Hematopoietic multipotent progenitor cell treated with erythropoietin and hydrocortisone succinate and interleukin-3 and kit ligand, for 15 days (in vitro differentiated cells): ENCODE results near the gene TRMT6.

Source experiments
- DNase-seq: peaks from one replicate; pipeline ENCODE4 v3.0.0-alpha.2; 2015; ENCODE audit warnings: low spot score

Gene TRMT6

GRCh38 chr20:5950271-5951031 lies at the start of gene TRMT6, which contains the start of gene MCM8:
TRMT6 (minus strand) TSS chr20:5950533; CDS start chr20:5950405, 128 bp downstream.
MCM8 (plus strand) TSS chr20:5950652; CDS start chr20:5952016, 1,364 bp downstream.
- DNase-seq = peak; percentile 94

GRCh38 chr20:5999783-6000182 lies 49.5 kb upstream of the TRMT6 start:
- DNase-seq = no peak

GRCh38 chr20:5996765-5997164 lies 46.4 kb upstream of the TRMT6 start:
- no peak for DNase-seq

GRCh38 chr20:5991623-5992441 lies 41.5 kb upstream of the TRMT6 start:
- no peak for DNase-seq

- DNase-seq = no peak
Measured at GRCh38 chr20:5990946-5991345, 40.6 kb upstream of the TRMT6 start.

GRCh38 chr20:5989539-5989938 lies 39.2 kb upstream of the TRMT6 start:
- no peak for DNase-seq

GRCh38 chr20:5987383-5987782 lies 37.0 kb upstream of the TRMT6 start:
- no peak for DNase-seq

GRCh38 chr20:5980720-5981538 lies 30.6 kb upstream of the TRMT6 start:
- DNase-seq = no peak

- no peak for DNase-seq
Measured at GRCh38 chr20:5979801-5980200, 29.5 kb upstream of the TRMT6 start.

GRCh38 chr20:5977975-5978374 lies 27.6 kb upstream of the TRMT6 start:
- DNase-seq = no peak

GRCh38 chr20:5977223-5977622 lies 26.9 kb upstream of the TRMT6 start:
- DNase-seq = no peak

- DNase-seq = no peak
Measured at GRCh38 chr20:5975778-5976177, 25.4 kb upstream of the TRMT6 start.

- DNase-seq = no peak
Measured at GRCh38 chr20:5974531-5974930, 24.2 kb upstream of the TRMT6 start.

- DNase-seq = no peak
Measured at GRCh38 chr20:5973971-5974370, 23.6 kb upstream of the TRMT6 start.

GRCh38 chr20:5973172-5973571 lies 22.8 kb upstream of the TRMT6 start:
- no peak for DNase-seq

GRCh38 chr20:5971203-5971602 lies 20.9 kb upstream of the TRMT6 start:
- no peak for DNase-seq

GRCh38 chr20:5970381-5970780 lies 20.0 kb upstream of the TRMT6 start:
- no peak for DNase-seq

- DNase-seq = no peak
Measured at GRCh38 chr20:5969940-5970339, 19.6 kb upstream of the TRMT6 start.

GRCh38 chr20:5969348-5969935 lies 19.1 kb upstream of the TRMT6 start:
- DNase-seq = no peak

- DNase-seq = no peak
Measured at GRCh38 chr20:5968462-5968861, 18.1 kb upstream of the TRMT6 start.

- no peak for DNase-seq
Measured at GRCh38 chr20:5967469-5967868, 17.1 kb upstream of the TRMT6 start.

GRCh38 chr20:5949943-5950270 lies 426 bp downstream of the TRMT6 start:
- no peak for DNase-seq
